Osteoblast (primary cell): ENCODE results near the gene COL11A1. TPM values are rescaled to one million over a fixed set of nuclear protein-coding genes. Genes with fewer than 3 reads are reported as not detected.
"Not testable (repeated sequence)": the region's sequence is repeated elsewhere in the genome, so short reads cannot be mapped to it uniquely, and the experiment has no call there.

Source experiments
- DNase-seq: peaks from one replicate; pipeline ENCODE4 v3.0.0; 2011; ENCODE audit warnings: low spot score, mixed read lengths; ENCODE audit not compliant: insufficient read length; ENCODE audit errors: missing footprints
- H2AFZ ChIP-seq: 2 replicates; pipeline ENCODE4 v1.6.0; 2011; ENCODE audit warnings: mild to moderate bottlenecking, low read length
- H3K27ac ChIP-seq: 2 replicates; pipeline ENCODE4 v1.5.1; 2011; ENCODE audit warnings: mild to moderate bottlenecking, low read depth, low read length, moderate library complexity
- H3K27me3 ChIP-seq: 2 replicates; pipeline ENCODE4 v1.6.0; 2012; ENCODE audit warnings: mild to moderate bottlenecking, control low read depth, inconsistent platforms, low read length, moderate library complexity; ENCODE audit not compliant: insufficient read depth
- H3K36me3 ChIP-seq: 2 replicates; pipeline ENCODE4 v1.5.1; 2011; ENCODE audit warnings: mild to moderate bottlenecking, low read length, control low read depth, moderate library complexity; ENCODE audit not compliant: insufficient read depth
- H3K4me1 ChIP-seq: 2 replicates; pipeline ENCODE4 v1.5.1; 2011; ENCODE audit warnings: mild to moderate bottlenecking, low read length, control low read depth, moderate library complexity; ENCODE audit not compliant: insufficient read depth
- H3K4me2 ChIP-seq: 2 replicates; pipeline ENCODE4 v1.6.0; 2011; ENCODE audit warnings: mild to moderate bottlenecking, low read length; ENCODE audit not compliant: insufficient read depth
- H3K4me3 ChIP-seq: fragments of 200-600 bp; sonication (generic); 3 replicates; pipeline ENCODE4 v1.5.1; 2012; ENCODE audit warnings: mild to moderate bottlenecking, low read length, inconsistent platforms; ENCODE audit not compliant: insufficient read depth
- H3K79me2 ChIP-seq: 2 replicates; pipeline ENCODE4 v1.6.0; 2012; ENCODE audit warnings: mild to moderate bottlenecking, low read length, control low read depth, inconsistent platforms; ENCODE audit not compliant: insufficient read depth
- H3K9me3 ChIP-seq: 2 replicates; pipeline ENCODE4 v1.5.1; 2011; ENCODE audit warnings: low read depth, low read length, control low read depth
- H4K20me1 ChIP-seq: 2 replicates; pipeline ENCODE4 v1.6.0; 2012; ENCODE audit warnings: mild to moderate bottlenecking, low read length, control low read depth; ENCODE audit not compliant: insufficient read depth
- total RNA-seq: library from RNA; depleted of rRNA; stranded (reverse); fragments of >200 nt; gene quantifications from 2 replicates; pipeline ENCODE4 v1.2.3, GENCODE V29; 2012
- TF ChIP-seq, protein P1 (sequence below): IDR thresholded peaks from 2 replicates; pipeline ENCODE4 v1.5.1; 2011; ENCODE audit warnings: mild to moderate bottlenecking, low read depth, low read length, moderate library complexity; ENCODE audit errors: extremely low read depth

The COL11A1 gene
- total RNA-seq, 1 donor = 158 TPM

DNA sequence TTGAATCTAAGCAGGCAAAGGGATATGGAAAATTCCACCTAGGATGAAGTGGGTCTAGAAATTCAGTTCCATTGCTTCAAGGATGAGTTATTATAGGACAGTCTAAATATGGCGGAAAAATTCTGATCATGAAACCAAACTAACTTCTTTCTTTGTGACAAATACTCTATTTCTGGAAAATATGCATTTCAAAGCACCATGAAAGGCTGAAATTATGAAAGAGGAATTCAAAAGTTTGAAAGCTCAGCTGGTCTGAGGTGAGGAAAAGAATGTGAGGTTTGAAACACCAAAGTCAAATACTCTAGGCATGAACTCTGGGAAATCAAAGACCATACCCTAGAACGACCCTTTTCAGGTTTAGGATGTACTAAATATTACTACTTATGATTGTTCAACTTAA, 36.4 kb upstream of the COL11A1 start:
- no peak overlapping the region for H3K27ac ChIP-seq
- no peaks in the 10 kb centered on the region for H4K20me1 ChIP-seq
- H3K4me3 ChIP-seq = no peak overlapping the region
- H3K4me2 ChIP-seq = no peak overlapping the region
- H3K36me3 ChIP-seq = no peaks in the 10 kb centered on the region
- DNase-seq = no peak
- TF ChIP-seq, protein P1, sequence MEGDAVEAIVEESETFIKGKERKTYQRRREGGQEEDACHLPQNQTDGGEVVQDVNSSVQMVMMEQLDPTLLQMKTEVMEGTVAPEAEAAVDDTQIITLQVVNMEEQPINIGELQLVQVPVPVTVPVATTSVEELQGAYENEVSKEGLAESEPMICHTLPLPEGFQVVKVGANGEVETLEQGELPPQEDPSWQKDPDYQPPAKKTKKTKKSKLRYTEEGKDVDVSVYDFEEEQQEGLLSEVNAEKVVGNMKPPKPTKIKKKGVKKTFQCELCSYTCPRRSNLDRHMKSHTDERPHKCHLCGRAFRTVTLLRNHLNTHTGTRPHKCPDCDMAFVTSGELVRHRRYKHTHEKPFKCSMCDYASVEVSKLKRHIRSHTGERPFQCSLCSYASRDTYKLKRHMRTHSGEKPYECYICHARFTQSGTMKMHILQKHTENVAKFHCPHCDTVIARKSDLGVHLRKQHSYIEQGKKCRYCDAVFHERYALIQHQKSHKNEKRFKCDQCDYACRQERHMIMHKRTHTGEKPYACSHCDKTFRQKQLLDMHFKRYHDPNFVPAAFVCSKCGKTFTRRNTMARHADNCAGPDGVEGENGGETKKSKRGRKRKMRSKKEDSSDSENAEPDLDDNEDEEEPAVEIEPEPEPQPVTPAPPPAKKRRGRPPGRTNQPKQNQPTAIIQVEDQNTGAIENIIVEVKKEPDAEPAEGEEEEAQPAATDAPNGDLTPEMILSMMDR = no peak
- H3K79me2 ChIP-seq = no peaks in the 10 kb centered on the region
- H2AFZ ChIP-seq = no peak overlapping the region
- no peaks in the 10 kb centered on the region for H3K9me3 ChIP-seq
- H3K27me3 ChIP-seq = no peaks in the 10 kb centered on the region
- H3K4me1 ChIP-seq = no peaks in the 10 kb centered on the region

DNA sequence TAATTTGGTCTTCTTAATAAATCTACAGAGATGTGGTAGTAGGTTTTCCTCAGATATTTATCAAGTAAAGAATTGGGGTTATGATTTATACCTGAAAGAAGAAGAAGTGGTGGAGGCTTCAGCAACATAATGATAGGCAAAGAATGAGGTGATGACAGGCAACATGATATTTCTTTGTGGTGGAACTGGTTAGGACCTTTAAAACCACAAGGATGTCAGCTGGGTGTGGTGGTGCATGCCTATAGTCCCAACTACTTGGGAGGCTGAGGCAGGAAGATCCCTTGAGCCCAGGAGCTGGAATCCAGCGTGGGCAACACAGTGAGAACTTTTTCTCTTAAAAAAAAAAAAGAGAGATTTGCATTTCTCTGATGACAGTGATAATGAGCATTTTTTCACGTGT, 34.1 kb upstream of the COL11A1 start:
- TF ChIP-seq, protein P1 = no peak
- Histone ChIP-seq H3K4me3 (no peak overlapping the region), H2AFZ (no peak overlapping the region), H4K20me1 (no peaks in the 10 kb centered on the region), H3K4me1 (no peaks in the 10 kb centered on the region), H3K9me3 (no peaks in the 10 kb centered on the region), H3K4me2 (no peak overlapping the region), H3K27ac (no peak overlapping the region), H3K36me3 (no peaks in the 10 kb centered on the region), H3K27me3 (no peaks in the 10 kb centered on the region), H3K79me2 (no peaks in the 10 kb centered on the region)
- no peak for DNase-seq

DNA sequence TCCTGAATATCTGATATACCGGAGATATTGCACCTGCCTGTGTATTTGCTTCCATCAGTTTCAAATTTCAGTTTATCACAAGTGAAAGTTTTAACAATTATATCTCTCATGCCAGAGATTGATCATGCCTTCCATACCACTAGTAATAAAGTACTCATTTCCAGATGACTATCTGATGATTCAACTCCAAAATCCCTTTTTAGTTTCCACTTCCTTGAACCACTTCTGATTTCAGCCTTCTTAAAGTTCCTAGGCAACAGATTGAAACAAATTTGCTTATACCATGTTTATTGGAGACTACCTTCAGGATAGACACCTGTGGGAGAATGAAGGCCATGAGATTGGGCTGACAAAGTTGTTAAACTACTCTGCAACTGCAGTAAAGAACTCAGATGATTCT, 21.5 kb upstream of the COL11A1 start:
- Histone ChIP-seq H3K36me3 (no peaks in the 10 kb centered on the region), H4K20me1 (no peaks in the 10 kb centered on the region), H3K27me3 (no peaks in the 10 kb centered on the region), H3K4me2 (peak overlapping the region; percentile 51), H3K27ac (peak overlapping the region; percentile 60), H3K4me1 (peaks cover 13% of the 10 kb centered on the region), H3K79me2 (no peaks in the 10 kb centered on the region), H2AFZ (peak overlapping the region; percentile 50), H3K4me3 (no peak overlapping the region), H3K9me3 (no peaks in the 10 kb centered on the region)
- TF ChIP-seq, protein P1 = no peak
- DNase-seq = no peak

DNA sequence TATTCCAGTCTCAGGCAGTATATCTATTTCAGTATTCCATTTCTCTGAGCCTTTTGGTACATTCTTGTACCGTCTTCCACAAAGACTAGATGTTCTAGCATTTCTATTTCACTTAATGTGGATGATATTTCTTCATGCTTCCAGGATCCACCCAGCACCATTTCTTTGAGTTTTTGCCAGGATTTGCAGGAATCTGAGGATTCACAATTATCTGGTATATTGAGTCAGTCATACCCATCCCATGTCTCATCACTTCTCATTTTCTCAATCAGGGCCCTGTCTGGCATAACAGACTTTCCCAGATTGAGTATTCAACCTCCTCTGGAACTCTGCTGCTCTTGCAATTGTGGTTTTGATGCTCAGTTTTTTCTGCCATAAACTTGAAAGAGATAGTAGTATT, 20.9 kb upstream of the COL11A1 start:
- H4K20me1 ChIP-seq = no peaks in the 10 kb centered on the region
- TF ChIP-seq, protein P1 = no peak
- no peaks in the 10 kb centered on the region for H3K36me3 ChIP-seq
- peak; percentile 71 for DNase-seq
- no peak overlapping the region for H2AFZ ChIP-seq
- H3K79me2 ChIP-seq = no peaks in the 10 kb centered on the region
- H3K4me1 ChIP-seq = peaks cover 13% of the 10 kb centered on the region
- H3K27ac ChIP-seq = peak overlapping the region; percentile 60
- H3K4me2 ChIP-seq = peak overlapping the region; percentile 51
- H3K9me3 ChIP-seq = no peaks in the 10 kb centered on the region
- H3K4me3 ChIP-seq = no peak overlapping the region
- H3K27me3 ChIP-seq = no peaks in the 10 kb centered on the region

DNA sequence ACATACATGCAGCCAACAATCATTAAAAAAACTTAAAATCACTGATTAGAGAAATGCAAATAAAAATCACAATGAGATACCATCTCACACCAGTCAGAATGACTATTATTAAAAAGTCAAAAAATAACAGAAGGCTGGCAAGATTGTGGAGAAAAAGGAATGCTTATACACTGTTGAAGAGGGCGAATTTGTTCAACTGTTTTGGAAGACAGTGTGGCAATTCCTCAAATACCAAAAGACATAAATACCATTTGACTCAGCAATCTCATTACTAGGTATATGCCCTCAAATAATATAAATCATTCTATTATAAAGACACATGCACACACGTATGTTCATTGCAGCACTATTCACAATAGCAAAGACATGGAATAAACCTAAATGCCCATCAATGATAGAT, 19.9 kb upstream of the COL11A1 start:
- not testable (repeated sequence) for DNase-seq, H3K27ac ChIP-seq, H4K20me1 ChIP-seq, H3K4me2 ChIP-seq, H3K27me3 ChIP-seq, H3K9me3 ChIP-seq, H2AFZ ChIP-seq, H3K79me2 ChIP-seq, H3K4me3 ChIP-seq, H3K36me3 ChIP-seq
- H3K4me1 ChIP-seq = peaks cover 13% of the 10 kb centered on the region
